K562 (cell line): ENCODE measurements around the gene HLF. TPM values are rescaled to one million over a fixed set of nuclear protein-coding genes. Genes with fewer than 3 reads are reported as not detected.
A peak's percentile ranks its signal among the peaks of the same experiment; 100 is the strongest.

Experiments
- ARID1B ChIP-seq: fragments of 450-650 bp; IDR thresholded peaks from 2 replicates; pipeline ENCODE4 v1.6.1; 2016; ENCODE audit warnings: antibody characterized with exemption, mild to moderate bottlenecking, inconsistent platforms
- BRF1 ChIP-seq: IDR thresholded peaks from 3 replicates; pipeline ENCODE4 v1.6.1; 2011; ENCODE audit warnings: borderline replicate concordance, mild to moderate bottlenecking; ENCODE audit not compliant: insufficient read length; ENCODE audit errors: extremely low read depth
- ETV6 ChIP-seq, 3 experiments: fragments of 150-350 bp in 1 of 3; sonication (generic) in 1 of 3; formaldehyde crosslinking in 1 of 3; IDR thresholded peaks; 2 replicates each; pipeline versions ENCODE4 v1.6.1 to v1.8.0; 2014 to 2022; ENCODE audit warnings: borderline replicate concordance in 2 of 3, low read depth in 2 of 3, antibody characterized with exemption in 1 of 3, low read length in 1 of 3, mild to moderate bottlenecking in 1 of 3, missing genetic modification reagents in 1 of 3
- PBX2 ChIP-seq, 2 experiments: IDR thresholded peaks in 1 of 2; conservative IDR thresholded peaks in 1 of 2; 2 replicates each; pipeline ENCODE4 v1.6.1; 2016; ENCODE audit warnings: low read depth in 2 of 2, mild to moderate bottlenecking in 1 of 2, missing compliant biosample characterization in 1 of 2, missing genetic modification characterization in 1 of 2, moderate library complexity in 1 of 2
- RBBP5 ChIP-seq: fragments of 200-600 bp; sonication (generic); IDR thresholded peaks from 2 replicates; pipeline ENCODE4 v1.6.1; 2012; ENCODE audit warnings: borderline replicate concordance, mild to moderate bottlenecking, low read length, control low read depth, inconsistent platforms; ENCODE audit not compliant: insufficient read depth, poor library complexity, severe bottlenecking
- U2AF1 ChIP-seq: fragments of 200-400 bp; formaldehyde crosslinking; optimal IDR thresholded peaks from 2 replicates; pipeline ENCODE3; 2017; ENCODE audit warnings: mild to moderate bottlenecking, low read depth, low read length, moderate library complexity
- ZBTB12 ChIP-seq: fragments of 250-450 bp; sonication (Bioruptor Pico); IDR thresholded peaks from 2 replicates; pipeline ENCODE4 v1.4.0; 2020
- ZFX ChIP-seq: sonication (generic); formaldehyde crosslinking; IDR thresholded peaks from 2 replicates; pipeline ENCODE4 v1.8.0; 2022; ENCODE audit warnings: mild to moderate bottlenecking, missing genetic modification reagents, moderate library complexity
- ZNF551 ChIP-seq: fragments of 250-450 bp; sonication (Bioruptor Pico); IDR thresholded peaks from 2 replicates; pipeline ENCODE4 v1.5.0; 2021; ENCODE audit warnings: mild to moderate bottlenecking, moderate library complexity
- polyA plus RNA-seq, 8 experiments: library from polyadenylated mRNA; depleted of rRNA in 4 of 8; stranded (reverse) in 5 of 8; unstranded in 3 of 8; fragments of >200 nt; fragmentation: Nextera tagmentation in 2 of 8; fragmentation: Illumina TruSeq in 1 of 8; extraction: Ambion mirVana in 2 of 8; extraction: Trizol in 1 of 8; gene quantifications; 2 replicates each; pipeline versions ENCODE4 v1.2.1 to v1.2.3, GENCODE V29; 2011 to 2014; ENCODE audit warnings: inconsistent platforms in 1 of 8, missing spikeins in 1 of 8
- total RNA-seq, 7 experiments: library from RNA; depleted of rRNA in 6 of 7; stranded (reverse); fragments of >200 nt in 6 of 7; fragmentation: Illumina TruSeq in 2 of 7; extraction: Trizol in 2 of 7; gene quantifications; 2 replicates each; pipeline versions ENCODE4 v1.2.1 to v1.2.3, GENCODE V29; 2011 to 2021; ENCODE audit warnings: low replicate concordance in 1 of 7

Gene HLF
- total and polyA plus RNA-seq, 9 of the 15 experiments (the other 6 are each of a cell fraction or from before 2014, with no cell fraction given) = 0.03 to 0.24 (median 0.09) TPM

- TF ChIP-seq PBX2 (CRISPR knock-in tag; IDR thresholded peaks at IDR 0.05; ENCODE audit: low read depth) (no peak), PBX2 (tag; conservative IDR thresholded peaks at IDR 0.05; ENCODE audit: low read depth) (0 out of 2 replicates have a peak, but pooled peaks have one; percentile 13), RBBP5 (no peak), BRF1 (no peak), ETV6 (IDR thresholded peaks at IDR 0.05; ENCODE audit: borderline replicate concordance in 1 of 2, low read depth in 2 of 2, low read length in 1 of 2) (no peak), ETV6 (CRISPR knock-in tag; IDR thresholded peaks at IDR 0.05; ENCODE audit: borderline replicate concordance) (no peak), ZNF551 (CRISPR knock-in tag) (no peak), ZFX (CRISPR knock-in tag) (no peak), U2AF1 (no peak), ZBTB12 (no peak), ARID1B (peak; percentile 25; the same call in 1 of the 2 replicates)
These were observed 37.0 kb downstream of the HLF start (continued) for GRCh38 chr17:55301521-55302406.
